Vagina (tissue), 2 donors: ENCODE measurements around the gene PPP4R4. TPM values are rescaled to one million over a fixed set of nuclear protein-coding genes. Genes with fewer than 3 reads are reported as not detected.

Experiments
- DNase-seq, 2 donors: peaks; one replicate each; pipeline ENCODE4 v3.0.0-alpha.2; 2017; ENCODE audit errors: extremely low spot score in 2 of 2
- H3K27ac ChIP-seq: fragments of 200-600 bp; sonication (generic); one replicate; pipeline ENCODE4 v1.5.1; 2019
- H3K27me3 ChIP-seq: fragments of 200-600 bp; sonication (generic); one replicate; pipeline ENCODE4 v1.5.1; 2019
- H3K36me3 ChIP-seq, 2 donors: fragments of 200-600 bp; sonication (generic); one replicate each; pipeline ENCODE4 v1.5.1; 2017 to 2019
- H3K4me1 ChIP-seq: fragments of 200-600 bp; sonication (generic); one replicate; pipeline ENCODE4 v1.5.1; 2019
- H3K4me3 ChIP-seq, 2 donors: fragments of 200-600 bp; sonication (generic); 1 replicate in 1 of 2; 2 replicates in 1 of 2; pipeline ENCODE4 v1.5.1; 2016 to 2019
- H3K9me3 ChIP-seq: fragments of 200-600 bp; sonication (generic); one replicate; pipeline ENCODE4 v1.5.1; 2019
- POLR2A ChIP-seq, 2 donors: fragments of 450-650 bp; IDR thresholded peaks; one replicate each; pipeline ENCODE4 v1.6.1; 2017; ENCODE audit warnings: antibody characterized with exemption in 2 of 2, mild to moderate bottlenecking in 2 of 2, moderate library complexity in 2 of 2
- POLR2AphosphoS5 ChIP-seq, 2 donors: sonication (generic); formaldehyde crosslinking; IDR thresholded peaks; one replicate each; pipeline ENCODE4 v1.9.0; 2017; ENCODE audit warnings: antibody characterized with exemption in 2 of 2, mild to moderate bottlenecking in 2 of 2, low read depth in 1 of 2; ENCODE audit not compliant: insufficient read depth in 1 of 2
- intact Hi-C: fragments of 100-400 bp; cut with DNase I; formaldehyde crosslinking; loops from one replicate; pipeline ENCODE4 v1.15.1; 2023
- total RNA-seq: library from RNA; depleted of rRNA; stranded (reverse); fragments of >200 nt; gene quantifications from one replicate; pipeline ENCODE4 v1.2.3, GENCODE V29; 2016
- TF ChIP-seq, protein P1 (sequence below), 3 experiments: fragments of 450-650 bp in 2 of 3; fragments of 200-600 bp in 1 of 3; sonication (generic) in 1 of 3; IDR thresholded peaks; one replicate each; pipeline ENCODE4 v1.5.1; 2017 to 2019; ENCODE audit warnings: antibody characterized with exemption in 3 of 3, mild to moderate bottlenecking in 2 of 3, moderate library complexity in 2 of 3

PPP4R4 gene
- total RNA-seq, 1 donor from 2014 or later, result 6.1 TPM

DNA sequence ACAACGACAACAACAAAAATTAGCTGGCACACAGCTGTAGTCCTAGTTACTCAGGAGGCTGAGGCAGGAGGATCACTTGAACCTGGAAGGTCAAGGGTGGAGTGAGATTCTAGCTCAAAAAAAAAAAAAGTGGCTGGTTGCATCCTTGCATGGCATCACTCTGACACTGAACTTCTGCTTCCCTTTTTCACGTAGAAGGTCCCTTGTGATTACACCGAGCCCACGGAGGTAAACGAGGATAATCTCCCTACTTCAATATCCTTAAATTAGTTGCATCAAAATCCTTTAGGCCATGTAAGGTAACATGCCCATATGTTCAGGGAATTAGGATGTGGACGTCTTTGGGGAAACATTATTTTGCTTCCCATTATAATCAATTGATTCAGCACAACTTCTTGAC is 4.0 kb upstream of the PPP4R4 start:
- DNase-seq, result no peak
- H3K4me3 ChIP-seq, result no peak overlapping the region
- no peaks in the 10 kb centered on the region for H3K36me3 ChIP-seq
- TF ChIP-seq POLR2AphosphoS5 (IDR thresholded peaks at IDR 0.05; ENCODE audit: insufficient read depth in 1 of 2, low read depth in 1 of 2), result no peak
- no peak for TF ChIP-seq POLR2A (IDR thresholded peaks at IDR 0.05)
- TF ChIP-seq, protein P1, sequence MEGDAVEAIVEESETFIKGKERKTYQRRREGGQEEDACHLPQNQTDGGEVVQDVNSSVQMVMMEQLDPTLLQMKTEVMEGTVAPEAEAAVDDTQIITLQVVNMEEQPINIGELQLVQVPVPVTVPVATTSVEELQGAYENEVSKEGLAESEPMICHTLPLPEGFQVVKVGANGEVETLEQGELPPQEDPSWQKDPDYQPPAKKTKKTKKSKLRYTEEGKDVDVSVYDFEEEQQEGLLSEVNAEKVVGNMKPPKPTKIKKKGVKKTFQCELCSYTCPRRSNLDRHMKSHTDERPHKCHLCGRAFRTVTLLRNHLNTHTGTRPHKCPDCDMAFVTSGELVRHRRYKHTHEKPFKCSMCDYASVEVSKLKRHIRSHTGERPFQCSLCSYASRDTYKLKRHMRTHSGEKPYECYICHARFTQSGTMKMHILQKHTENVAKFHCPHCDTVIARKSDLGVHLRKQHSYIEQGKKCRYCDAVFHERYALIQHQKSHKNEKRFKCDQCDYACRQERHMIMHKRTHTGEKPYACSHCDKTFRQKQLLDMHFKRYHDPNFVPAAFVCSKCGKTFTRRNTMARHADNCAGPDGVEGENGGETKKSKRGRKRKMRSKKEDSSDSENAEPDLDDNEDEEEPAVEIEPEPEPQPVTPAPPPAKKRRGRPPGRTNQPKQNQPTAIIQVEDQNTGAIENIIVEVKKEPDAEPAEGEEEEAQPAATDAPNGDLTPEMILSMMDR (IDR thresholded peaks at IDR 0.05), result no peak
- peaks cover 14% of the 10 kb centered on the region for H3K4me1 ChIP-seq
- no peaks in the 10 kb centered on the region for H3K9me3 ChIP-seq
- H3K27me3 ChIP-seq, result no peaks in the 10 kb centered on the region
- intact Hi-C loops, result no loop called here
- H3K27ac ChIP-seq, result no peak overlapping the region

- no peak for DNase-seq
Observed at GRCh38 chr14:94171208-94171607, 2.9 kb upstream of the PPP4R4 start.

GRCh38 chr14:94172545-94172944 is 1.6 kb upstream of the PPP4R4 start:
- intact Hi-C loops, result no loop called here
- Histone ChIP-seq H3K36me3 (no peaks in the 10 kb centered on the region), H3K27ac (no peak overlapping the region), H3K27me3 (no peaks in the 10 kb centered on the region), H3K4me1 (peaks cover 22% of the 10 kb centered on the region), H3K4me3 (no peak overlapping the region), H3K9me3 (no peaks in the 10 kb centered on the region)
- no peak for TF ChIP-seq POLR2A (IDR thresholded peaks at IDR 0.05)
- TF ChIP-seq, protein P1 (IDR thresholded peaks at IDR 0.05), result no peak
- no peak for TF ChIP-seq POLR2AphosphoS5 (IDR thresholded peaks at IDR 0.05; ENCODE audit: insufficient read depth in 1 of 2, low read depth in 1 of 2)
- no peak for DNase-seq

More at GRCh38 chr14:94171208-94171607, 2.9 kb upstream of the PPP4R4 start:
- Histone ChIP-seq H3K4me1 (peaks cover 22% of the 10 kb centered on the region), H3K36me3 (no peaks in the 10 kb centered on the region), H3K4me3 (no peak overlapping the region), H3K9me3 (no peaks in the 10 kb centered on the region), H3K27me3 (no peaks in the 10 kb centered on the region), H3K27ac (no peak overlapping the region)
- intact Hi-C loops, result no loop called here
- TF ChIP-seq POLR2AphosphoS5 (IDR thresholded peaks at IDR 0.05; ENCODE audit: insufficient read depth in 1 of 2, low read depth in 1 of 2), result no peak
- no peak for TF ChIP-seq POLR2A (IDR thresholded peaks at IDR 0.05)
- TF ChIP-seq, protein P1 (IDR thresholded peaks at IDR 0.05), result no peak

- Histone ChIP-seq H3K4me1 (peaks cover 22% of the 10 kb centered on the region), H3K36me3 (no peaks in the 10 kb centered on the region), H3K27me3 (no peaks in the 10 kb centered on the region), H3K27ac (peak overlapping the region; percentile 85), H3K4me3 (peak overlapping the region; percentile 72 to 76), H3K9me3 (no peaks in the 10 kb centered on the region)
- TF ChIP-seq POLR2A (IDR thresholded peaks at IDR 0.05), result no peak
- TF ChIP-seq POLR2AphosphoS5 (IDR thresholded peaks at IDR 0.05; ENCODE audit: insufficient read depth in 1 of 2, low read depth in 1 of 2), result peak in 1 of 2 donors; percentile 48
- no peak for DNase-seq
- intact Hi-C loops, result no loop called here
Observed at GRCh38 chr14:94173471-94173884, 644 bp upstream of the PPP4R4 start.

- peaks cover 22% of the 10 kb centered on the region for H3K4me1 ChIP-seq
- no peak for TF ChIP-seq POLR2AphosphoS5 (IDR thresholded peaks at IDR 0.05; ENCODE audit: insufficient read depth in 1 of 2, low read depth in 1 of 2)
- H3K9me3 ChIP-seq, result no peaks in the 10 kb centered on the region
- intact Hi-C loops, result no loop called here
- no peaks in the 10 kb centered on the region for H3K27me3 ChIP-seq
- DNase-seq, result no peak
- H3K27ac ChIP-seq, result peak overlapping the region; percentile 72
- peak overlapping the region; percentile 72 to 76 for H3K4me3 ChIP-seq
- H3K36me3 ChIP-seq, result no peaks in the 10 kb centered on the region
Observed at GRCh38 chr14:94174604-94175010, 485 bp downstream of the PPP4R4 start.

GRCh38 chr14:94175011-94175745 is 1.1 kb downstream of the PPP4R4 start:
- no peak for DNase-seq
- TF ChIP-seq POLR2A (IDR thresholded peaks at IDR 0.05) (no peak), POLR2AphosphoS5 (IDR thresholded peaks at IDR 0.05; ENCODE audit: insufficient read depth in 1 of 2, low read depth in 1 of 2) (no peak)
- TF ChIP-seq, protein P1 (IDR thresholded peaks at IDR 0.05), result no peak
- Histone ChIP-seq H3K27me3 (no peaks in the 10 kb centered on the region), H3K4me3 (peak overlapping the region; percentile 72 to 76), H3K27ac (peak overlapping the region; percentile 72), H3K36me3 (no peaks in the 10 kb centered on the region), H3K9me3 (no peaks in the 10 kb centered on the region), H3K4me1 (peaks cover 22% of the 10 kb centered on the region)
- intact Hi-C loops, result no loop called here
